ENCODE results near the gene TPK1. TPM values are rescaled to one million over a fixed set of nuclear protein-coding genes. Genes with fewer than 3 reads are reported as not detected.

TPK1 gene
- polyA plus RNA-seq, 1 donor from 2014 or later: 3.5 TPM

DNA sequence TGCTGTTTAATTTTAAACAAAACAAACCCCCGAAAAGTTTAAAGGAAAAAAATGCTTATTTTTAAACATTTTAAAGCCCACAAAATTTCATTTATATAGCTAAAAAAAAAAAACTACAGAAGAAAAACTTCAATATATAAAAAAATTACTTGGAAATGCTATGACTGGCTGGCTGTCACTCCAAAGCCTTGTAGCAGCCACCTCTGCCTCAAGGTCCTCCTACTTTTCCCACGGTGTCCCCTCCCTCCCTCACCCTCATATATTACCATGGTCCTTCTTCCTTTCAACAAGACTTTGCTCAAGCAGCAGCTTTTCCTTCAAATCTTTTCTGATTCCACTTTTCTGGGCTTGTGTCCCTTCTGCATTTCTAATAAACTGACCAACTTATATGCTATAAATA is 122.0 kb downstream of the TPK1 start:
- Histone ChIP-seq H3K27me3 (ENCODE audit: insufficient read depth, low read depth, low read length) (no peaks in the 10 kb centered on the region), H3K27ac (ENCODE audit: low read length) (no peak overlapping the region), H3K9ac (ENCODE audit: low read length) (no peak overlapping the region), H2AFZ (ENCODE audit: low read depth, low read length) (no peak overlapping the region), H3K9me3 (ENCODE audit: low read length) (no peaks in the 10 kb centered on the region), H3K4me3 (ENCODE audit: low read length) (no peak overlapping the region), H3K36me3 (ENCODE audit: insufficient read depth, low read length) (no peaks in the 10 kb centered on the region), H4K20me1 (ENCODE audit: insufficient read depth) (no peaks in the 10 kb centered on the region), H3K79me2 (replicated peaks; ENCODE audit: insufficient read depth, low read length) (no peaks in the 10 kb centered on the region), H3F3A (ENCODE audit: insufficient read depth, low read length, poor library complexity, severe bottlenecking) (no peaks in the 10 kb centered on the region), H3K9me2 (ENCODE audit: insufficient read depth, low read length) (no peaks in the 10 kb centered on the region), H3K4me2 (ENCODE audit: low read length) (no peak overlapping the region)
- TF ChIP-seq EP300 (conservative IDR thresholded peaks at IDR 0.05; ENCODE audit: poor library complexity, severe bottlenecking) (no peak), MXI1 (conservative IDR thresholded peaks at IDR 0.05; ENCODE audit: poor library complexity, severe bottlenecking) (no peak), POLR2AphosphoS5 (IDR thresholded peaks at IDR 0.05) (no peak), RAD21 (conservative IDR thresholded peaks at IDR 0.05) (no peak), TAF1 (IDR thresholded peaks at IDR 0.05; ENCODE audit: low read depth) (no peak), EZH2 (IDR thresholded peaks at IDR 0.05; ENCODE audit: borderline replicate concordance, insufficient read depth, low read length, poor library complexity, severe bottlenecking) (no peak), SMC3 (conservative IDR thresholded peaks at IDR 0.05; ENCODE audit: poor library complexity) (no peak)
- TF ChIP-seq, protein P1, sequence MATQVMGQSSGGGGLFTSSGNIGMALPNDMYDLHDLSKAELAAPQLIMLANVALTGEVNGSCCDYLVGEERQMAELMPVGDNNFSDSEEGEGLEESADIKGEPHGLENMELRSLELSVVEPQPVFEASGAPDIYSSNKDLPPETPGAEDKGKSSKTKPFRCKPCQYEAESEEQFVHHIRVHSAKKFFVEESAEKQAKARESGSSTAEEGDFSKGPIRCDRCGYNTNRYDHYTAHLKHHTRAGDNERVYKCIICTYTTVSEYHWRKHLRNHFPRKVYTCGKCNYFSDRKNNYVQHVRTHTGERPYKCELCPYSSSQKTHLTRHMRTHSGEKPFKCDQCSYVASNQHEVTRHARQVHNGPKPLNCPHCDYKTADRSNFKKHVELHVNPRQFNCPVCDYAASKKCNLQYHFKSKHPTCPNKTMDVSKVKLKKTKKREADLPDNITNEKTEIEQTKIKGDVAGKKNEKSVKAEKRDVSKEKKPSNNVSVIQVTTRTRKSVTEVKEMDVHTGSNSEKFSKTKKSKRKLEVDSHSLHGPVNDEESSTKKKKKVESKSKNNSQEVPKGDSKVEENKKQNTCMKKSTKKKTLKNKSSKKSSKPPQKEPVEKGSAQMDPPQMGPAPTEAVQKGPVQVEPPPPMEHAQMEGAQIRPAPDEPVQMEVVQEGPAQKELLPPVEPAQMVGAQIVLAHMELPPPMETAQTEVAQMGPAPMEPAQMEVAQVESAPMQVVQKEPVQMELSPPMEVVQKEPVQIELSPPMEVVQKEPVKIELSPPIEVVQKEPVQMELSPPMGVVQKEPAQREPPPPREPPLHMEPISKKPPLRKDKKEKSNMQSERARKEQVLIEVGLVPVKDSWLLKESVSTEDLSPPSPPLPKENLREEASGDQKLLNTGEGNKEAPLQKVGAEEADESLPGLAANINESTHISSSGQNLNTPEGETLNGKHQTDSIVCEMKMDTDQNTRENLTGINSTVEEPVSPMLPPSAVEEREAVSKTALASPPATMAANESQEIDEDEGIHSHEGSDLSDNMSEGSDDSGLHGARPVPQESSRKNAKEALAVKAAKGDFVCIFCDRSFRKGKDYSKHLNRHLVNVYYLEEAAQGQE (IDR thresholded peaks at IDR 0.05; ENCODE audit: borderline replicate concordance): no peak
- TF ChIP-seq, protein P2, sequence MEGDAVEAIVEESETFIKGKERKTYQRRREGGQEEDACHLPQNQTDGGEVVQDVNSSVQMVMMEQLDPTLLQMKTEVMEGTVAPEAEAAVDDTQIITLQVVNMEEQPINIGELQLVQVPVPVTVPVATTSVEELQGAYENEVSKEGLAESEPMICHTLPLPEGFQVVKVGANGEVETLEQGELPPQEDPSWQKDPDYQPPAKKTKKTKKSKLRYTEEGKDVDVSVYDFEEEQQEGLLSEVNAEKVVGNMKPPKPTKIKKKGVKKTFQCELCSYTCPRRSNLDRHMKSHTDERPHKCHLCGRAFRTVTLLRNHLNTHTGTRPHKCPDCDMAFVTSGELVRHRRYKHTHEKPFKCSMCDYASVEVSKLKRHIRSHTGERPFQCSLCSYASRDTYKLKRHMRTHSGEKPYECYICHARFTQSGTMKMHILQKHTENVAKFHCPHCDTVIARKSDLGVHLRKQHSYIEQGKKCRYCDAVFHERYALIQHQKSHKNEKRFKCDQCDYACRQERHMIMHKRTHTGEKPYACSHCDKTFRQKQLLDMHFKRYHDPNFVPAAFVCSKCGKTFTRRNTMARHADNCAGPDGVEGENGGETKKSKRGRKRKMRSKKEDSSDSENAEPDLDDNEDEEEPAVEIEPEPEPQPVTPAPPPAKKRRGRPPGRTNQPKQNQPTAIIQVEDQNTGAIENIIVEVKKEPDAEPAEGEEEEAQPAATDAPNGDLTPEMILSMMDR (IDR thresholded peaks at IDR 0.05; ENCODE audit: poor library complexity, severe bottlenecking): no peak

DNA sequence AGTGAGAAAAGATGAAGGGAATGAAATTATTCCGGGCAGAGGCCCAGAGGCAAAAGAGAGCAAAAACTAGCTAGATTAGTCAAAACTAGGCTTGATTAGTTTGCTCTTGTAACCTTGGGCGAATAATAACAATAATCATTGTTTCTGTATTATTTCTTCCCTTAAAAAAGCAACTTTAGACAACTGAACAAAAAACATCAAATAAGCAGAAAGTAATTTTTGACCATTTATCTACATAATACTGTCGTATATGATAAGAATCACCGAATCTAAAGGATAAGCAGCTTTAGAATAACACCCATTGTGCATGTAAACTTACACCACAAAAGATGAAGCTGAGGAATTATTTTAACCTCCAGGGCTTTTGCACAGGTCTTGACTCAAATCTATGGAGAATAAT is 125.1 kb downstream of the TPK1 start:
- Histone ChIP-seq H2AFZ (ENCODE audit: low read depth, low read length) (no peak overlapping the region), H3K36me3 (ENCODE audit: insufficient read depth, low read length) (no peaks in the 10 kb centered on the region), H3K79me2 (replicated peaks; ENCODE audit: insufficient read depth, low read length) (no peaks in the 10 kb centered on the region), H3K9me3 (ENCODE audit: low read length) (no peaks in the 10 kb centered on the region), H4K20me1 (ENCODE audit: insufficient read depth) (no peaks in the 10 kb centered on the region), H3K9ac (ENCODE audit: low read length) (no peak overlapping the region), H3K27me3 (ENCODE audit: insufficient read depth, low read depth, low read length) (no peaks in the 10 kb centered on the region), H3K27ac (ENCODE audit: low read length) (no peak overlapping the region), H3K4me2 (ENCODE audit: low read length) (no peak overlapping the region), H3K4me3 (ENCODE audit: low read length) (no peak overlapping the region), H3F3A (ENCODE audit: insufficient read depth, low read length, poor library complexity, severe bottlenecking) (no peaks in the 10 kb centered on the region), H3K9me2 (ENCODE audit: insufficient read depth, low read length) (no peaks in the 10 kb centered on the region)
- TF ChIP-seq MXI1 (conservative IDR thresholded peaks at IDR 0.05; ENCODE audit: poor library complexity, severe bottlenecking) (no peak), EZH2 (IDR thresholded peaks at IDR 0.05; ENCODE audit: borderline replicate concordance, insufficient read depth, low read length, poor library complexity, severe bottlenecking) (no peak), EP300 (conservative IDR thresholded peaks at IDR 0.05; ENCODE audit: poor library complexity, severe bottlenecking) (no peak), POLR2AphosphoS5 (IDR thresholded peaks at IDR 0.05) (no peak), TAF1 (IDR thresholded peaks at IDR 0.05; ENCODE audit: low read depth) (no peak), RAD21 (conservative IDR thresholded peaks at IDR 0.05) (no peak), SMC3 (conservative IDR thresholded peaks at IDR 0.05; ENCODE audit: poor library complexity) (no peak)
- TF ChIP-seq, protein P1 (IDR thresholded peaks at IDR 0.05; ENCODE audit: borderline replicate concordance): no peak
- TF ChIP-seq, protein P2 (IDR thresholded peaks at IDR 0.05; ENCODE audit: poor library complexity, severe bottlenecking): no peak
